NT2/D1 (cell line): ENCODE results near the gene PLK3.

Experiments used
- DNase-seq: peaks from one replicate; pipeline ENCODE4 v3.0.0-alpha.2; 2011; ENCODE audit warnings: low read depth, low spot score
- H3K27me3 ChIP-seq: 2 replicates; pipeline ENCODE4 v1.6.0; 2011; ENCODE audit warnings: mild to moderate bottlenecking; ENCODE audit not compliant: insufficient read length, insufficient read depth
- H3K36me3 ChIP-seq: 2 replicates; pipeline ENCODE4 v1.6.1; 2011; ENCODE audit warnings: mild to moderate bottlenecking, low read length, mixed read lengths; ENCODE audit not compliant: insufficient read depth, insufficient read length
- H3K4me1 ChIP-seq: 2 replicates; pipeline ENCODE4 v1.5.1; 2011; ENCODE audit not compliant: insufficient read depth, insufficient read length
- H3K4me3 ChIP-seq: 2 replicates; pipeline ENCODE4 v1.5.1; 2011; ENCODE audit warnings: low read depth; ENCODE audit not compliant: insufficient read length
- H3K9ac ChIP-seq: 2 replicates; pipeline ENCODE4 v1.6.0; 2011; ENCODE audit warnings: low read depth; ENCODE audit not compliant: insufficient read length
- H3K9me3 ChIP-seq: 2 replicates; pipeline ENCODE4 v1.5.1; 2011; ENCODE audit warnings: mild to moderate bottlenecking, low read length; ENCODE audit not compliant: insufficient read depth
- SUZ12 ChIP-seq: IDR thresholded peaks from 2 replicates; pipeline ENCODE4 v1.6.1; 2011; ENCODE audit not compliant: insufficient read length, insufficient read depth; ENCODE audit errors: extremely low read depth
- YY1 ChIP-seq: IDR thresholded peaks from 2 replicates; pipeline ENCODE4 v1.6.1; 2011; ENCODE audit not compliant: insufficient read length, insufficient read depth
- ZNF274 ChIP-seq: IDR thresholded peaks from 2 replicates; pipeline ENCODE4 v1.6.1; 2011; ENCODE audit warnings: mild to moderate bottlenecking, low read depth, low read length

The PLK3 gene

DNA sequence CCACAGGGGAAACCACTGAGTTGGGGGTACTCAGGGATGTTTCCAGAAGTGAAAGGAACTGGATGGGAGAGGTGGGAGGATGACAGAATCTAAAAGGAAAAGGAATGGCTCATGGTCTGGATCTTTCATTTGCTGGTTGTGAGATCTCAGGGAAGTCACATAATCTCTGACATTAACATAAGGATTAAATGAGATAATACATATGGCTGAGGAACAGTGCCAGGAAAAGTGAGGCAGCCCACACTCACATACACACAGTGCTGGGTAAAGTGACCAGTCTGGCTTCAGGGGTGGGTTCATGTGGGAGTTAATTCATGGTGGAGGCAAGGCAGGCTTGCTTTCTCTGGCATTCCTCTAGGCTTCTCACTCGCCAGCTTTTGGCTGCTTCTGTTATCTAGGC, 46.8 kb downstream of the PLK3 start:
- Histone ChIP-seq H3K4me3 (no peak overlapping the region), H3K9me3 (no peaks in the 10 kb centered on the region), H3K36me3 (peaks cover 11% of the 10 kb centered on the region)

DNA sequence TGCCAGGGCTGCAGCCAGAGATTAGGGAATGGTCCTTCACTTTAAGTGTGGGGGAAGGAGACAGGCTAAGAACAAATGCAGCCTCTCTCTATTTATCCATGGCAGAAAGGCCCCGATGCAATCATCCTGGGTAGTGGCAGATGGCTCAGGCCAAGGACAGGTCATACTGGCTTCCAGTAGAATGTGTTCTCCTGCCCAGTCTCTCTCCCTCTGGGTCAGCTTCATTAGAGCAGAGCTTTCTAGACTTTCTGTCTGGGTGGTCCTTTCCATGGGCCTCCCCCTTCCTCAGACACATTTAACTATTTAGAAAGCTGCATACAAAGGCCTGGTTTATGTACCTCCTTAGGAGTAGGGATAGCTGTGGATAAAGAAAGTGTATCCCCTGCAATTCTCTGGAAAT, 47.7 kb downstream of the PLK3 start:
- H3K9me3 ChIP-seq = no peaks in the 10 kb centered on the region
- H3K4me1 ChIP-seq = peaks cover 2% of the 10 kb centered on the region
- TF ChIP-seq SUZ12 = no peak
- TF ChIP-seq YY1 = no peak
- TF ChIP-seq ZNF274 = no peak
- peaks cover 1% of the 10 kb centered on the region for H3K27me3 ChIP-seq
- no peak overlapping the region for H3K4me3 ChIP-seq
- no peak overlapping the region for H3K9ac ChIP-seq
- H3K36me3 ChIP-seq = peaks cover 11% of the 10 kb centered on the region
- no peak for DNase-seq

More for the DNA sequence above, 46.8 kb downstream of the PLK3 start:
- H3K9ac ChIP-seq = no peak overlapping the region
- H3K27me3 ChIP-seq = peaks cover 8% of the 10 kb centered on the region
- TF ChIP-seq SUZ12 = no peak
- TF ChIP-seq ZNF274 = no peak
- no peak for TF ChIP-seq YY1
- no peak for DNase-seq
- peaks cover 2% of the 10 kb centered on the region for H3K4me1 ChIP-seq

DNA sequence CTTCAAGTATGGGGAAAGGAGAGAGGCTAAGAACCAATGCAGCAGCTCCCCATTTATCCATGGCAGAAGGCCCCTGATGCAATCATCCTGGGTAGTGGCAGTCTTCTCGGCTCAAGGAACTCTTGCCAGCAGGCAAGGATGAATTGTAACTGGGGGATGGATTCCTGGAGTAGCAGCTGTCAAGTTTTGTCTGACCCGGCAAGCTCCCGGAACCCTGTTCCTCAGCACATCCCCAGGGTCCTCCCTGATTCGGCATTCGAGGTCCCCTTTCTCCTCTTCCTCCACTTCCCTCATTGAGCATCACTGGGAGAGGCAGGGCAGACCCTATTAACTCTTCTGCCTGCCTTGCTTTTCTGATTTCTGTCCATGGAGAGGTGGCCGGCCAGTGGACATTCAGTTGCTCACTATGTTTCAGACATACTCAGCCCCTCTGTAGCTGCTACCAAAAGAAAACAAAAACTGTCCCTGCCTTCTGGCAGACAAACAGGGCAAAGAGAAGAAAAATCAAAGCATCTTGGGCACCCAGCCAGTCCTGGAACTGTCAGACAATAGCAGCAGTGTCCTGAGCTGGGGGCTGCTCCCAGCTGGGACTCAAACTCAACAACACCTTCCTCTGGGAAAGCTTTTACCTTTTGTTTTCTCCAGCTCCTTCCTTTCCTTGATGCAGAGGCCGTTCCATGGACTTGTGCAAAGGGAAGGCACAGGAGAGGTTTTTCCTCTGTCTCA, 48.4 kb downstream of the PLK3 start:
- Histone ChIP-seq H3K9ac (no peak overlapping the region), H3K4me1 (peaks cover 2% of the 10 kb centered on the region), H3K4me3 (no peak overlapping the region), H3K9me3 (no peaks in the 10 kb centered on the region), H3K27me3 (no peaks in the 10 kb centered on the region), H3K36me3 (peaks cover 11% of the 10 kb centered on the region)
- no peak for DNase-seq
- TF ChIP-seq YY1 = no peak
- TF ChIP-seq ZNF274 = no peak
- TF ChIP-seq SUZ12 = no peak

DNA sequence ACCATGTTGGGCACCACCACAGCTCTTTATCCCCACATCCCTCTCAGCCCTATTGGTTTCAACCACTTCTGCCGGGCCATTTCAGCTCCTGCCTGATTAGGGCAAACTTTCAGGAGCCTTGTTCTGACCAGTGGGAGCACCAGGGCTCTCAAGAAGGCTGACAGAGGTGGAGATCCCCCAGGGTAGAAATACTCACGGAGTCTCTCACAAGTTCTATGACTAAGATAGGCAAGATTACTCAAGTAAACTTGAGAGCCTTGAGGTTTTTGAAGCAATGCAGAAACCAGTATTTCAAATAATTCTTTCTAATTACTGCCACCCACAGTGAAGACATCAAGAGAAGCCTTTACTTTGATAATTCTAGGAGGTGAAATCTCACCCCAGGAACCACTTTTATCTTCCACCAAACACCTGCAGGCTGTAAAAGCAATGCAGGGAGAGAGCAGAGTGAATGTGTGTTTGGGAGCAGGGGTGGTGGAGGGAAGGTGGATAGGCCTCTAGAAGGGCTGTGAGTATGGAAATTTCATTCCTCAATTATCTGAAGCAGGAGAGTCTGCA, 49.5 kb downstream of the PLK3 start:
- H3K4me3 ChIP-seq = no peak overlapping the region
- no peaks in the 10 kb centered on the region for H3K27me3 ChIP-seq
- H3K9me3 ChIP-seq = no peaks in the 10 kb centered on the region
- H3K9ac ChIP-seq = no peak overlapping the region
- DNase-seq = no peak
- H3K4me1 ChIP-seq = peaks cover 2% of the 10 kb centered on the region
- TF ChIP-seq YY1 (no peak), ZNF274 (no peak), SUZ12 (no peak)
- peaks cover 11% of the 10 kb centered on the region for H3K36me3 ChIP-seq

DNA sequence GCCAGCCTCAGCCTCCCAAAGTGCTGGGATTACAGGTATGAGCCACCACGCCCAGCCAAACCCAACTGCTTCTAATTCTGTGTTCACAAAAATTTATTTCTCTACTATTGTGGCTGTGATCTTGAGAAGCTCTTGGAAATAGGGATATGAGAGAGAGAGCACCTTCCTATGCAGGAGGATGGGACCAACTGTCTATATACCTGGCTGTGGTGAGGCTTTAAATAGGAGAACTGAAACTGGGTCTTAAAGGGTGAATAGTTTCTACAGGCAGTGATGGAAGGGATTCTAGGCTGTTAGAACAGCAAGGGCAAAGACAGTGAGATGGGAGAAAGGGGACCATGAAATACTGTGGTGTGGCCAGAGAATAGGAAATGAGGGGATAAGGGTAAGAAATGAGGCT, 51.1 kb downstream of the PLK3 start:
- Histone ChIP-seq H3K9me3 (no peaks in the 10 kb centered on the region), H3K9ac (no peak overlapping the region), H3K27me3 (no peaks in the 10 kb centered on the region), H3K4me3 (no peak overlapping the region), H3K4me1 (peaks cover 2% of the 10 kb centered on the region), H3K36me3 (peaks cover 16% of the 10 kb centered on the region)
- TF ChIP-seq SUZ12 (no peak), YY1 (no peak), ZNF274 (no peak)
- DNase-seq = no peak

DNA sequence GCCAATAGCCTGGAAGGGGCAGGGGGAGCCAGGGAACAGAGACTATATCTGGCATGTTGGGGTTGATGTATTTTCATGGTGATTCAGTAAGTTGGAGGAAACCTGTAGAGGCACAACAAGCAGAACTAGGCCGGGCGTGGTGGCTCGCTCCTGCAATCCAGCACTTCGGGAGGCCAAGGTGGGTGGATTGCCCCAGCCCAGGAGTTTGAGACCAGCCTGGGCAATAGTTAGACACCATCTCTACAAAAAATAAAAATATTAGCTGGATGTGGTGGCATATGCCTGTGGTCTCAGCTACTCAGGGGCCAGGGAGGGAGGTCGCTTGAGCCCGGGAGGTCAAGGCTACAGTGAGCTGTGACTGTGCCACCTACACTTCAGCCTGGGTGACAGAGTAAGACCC, 53.0 kb downstream of the PLK3 start:
- Histone ChIP-seq H3K4me1 (peaks cover 2% of the 10 kb centered on the region), H3K4me3 (no peak overlapping the region)
- no peak for DNase-seq

DNA sequence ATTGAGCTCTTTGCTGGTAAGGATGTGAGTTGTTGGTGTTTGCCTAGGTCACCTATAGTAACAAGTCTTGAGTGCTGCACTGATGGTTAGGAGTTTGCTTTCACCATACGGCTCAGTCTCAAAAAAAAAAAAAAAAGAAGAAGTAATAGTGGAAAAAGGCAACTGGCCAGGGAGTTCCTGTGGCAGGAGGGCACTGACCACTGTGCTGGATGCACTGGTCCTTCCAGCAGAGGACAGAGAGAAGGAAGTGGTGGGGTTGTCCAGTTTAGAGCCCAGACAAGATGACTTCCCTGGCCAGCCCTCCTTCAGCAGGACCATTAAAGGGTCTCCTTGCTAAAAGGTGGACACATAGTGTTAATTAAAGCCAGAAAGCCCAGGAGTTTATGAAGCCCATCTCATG, 54.8 kb downstream of the PLK3 start:
- no peak overlapping the region for H3K9ac ChIP-seq
- TF ChIP-seq SUZ12 (no peak), ZNF274 (no peak), YY1 (no peak)
- DNase-seq = no peak

More for the DNA sequence above, 53.0 kb downstream of the PLK3 start:
- H3K36me3 ChIP-seq = peaks cover 26% of the 10 kb centered on the region
- TF ChIP-seq ZNF274 (no peak), YY1 (no peak), SUZ12 (no peak)
- H3K9me3 ChIP-seq = no peaks in the 10 kb centered on the region
- H3K27me3 ChIP-seq = no peaks in the 10 kb centered on the region
- no peak overlapping the region for H3K9ac ChIP-seq

More for the DNA sequence above, 54.8 kb downstream of the PLK3 start:
- Histone ChIP-seq H3K4me1 (no peaks in the 10 kb centered on the region), H3K9me3 (no peaks in the 10 kb centered on the region), H3K4me3 (no peak overlapping the region), H3K27me3 (no peaks in the 10 kb centered on the region), H3K36me3 (peaks cover 24% of the 10 kb centered on the region)
